HG03060 (cell line): ENCODE results near the gene KCNQ1.

Source experiments
- ATAC-seq: cut with Tn5 transposase; IDR thresholded peaks from one replicate; pipeline ENCODE4 v1.9.1; 2021; ENCODE audit warnings: low read depth, moderate number of reproducible peaks; ENCODE audit not compliant: unreplicated experiment

The KCNQ1 gene

GRCh38 chr11:2423157-2424025, 21.4 kb upstream of the KCNQ1 start:
- no peak for ATAC-seq

GRCh38 chr11:2424811-2425495, 19.9 kb upstream of the KCNQ1 start:
- ATAC-seq, result no peak

GRCh38 chr11:2425506-2425905, 19.3 kb upstream of the KCNQ1 start:
- no peak for ATAC-seq

GRCh38 chr11:2426221-2426620, 18.6 kb upstream of the KCNQ1 start:
- no peak for ATAC-seq

- ATAC-seq, result no peak
Observed at GRCh38 chr11:2426826-2427521, 17.8 kb upstream of the KCNQ1 start.

- ATAC-seq, result no peak
Observed at GRCh38 chr11:2427721-2428321, 17.0 kb upstream of the KCNQ1 start.

GRCh38 chr11:2428322-2428795, 16.4 kb upstream of the KCNQ1 start:
- ATAC-seq, result no peak

- ATAC-seq, result no peak
Observed at GRCh38 chr11:2431395-2431794, 13.4 kb upstream of the KCNQ1 start.

- ATAC-seq, result no peak
Observed at GRCh38 chr11:2432171-2432621, 12.6 kb upstream of the KCNQ1 start.

GRCh38 chr11:2432628-2433071, 12.2 kb upstream of the KCNQ1 start:
- ATAC-seq, result no peak

GRCh38 chr11:2433106-2433925, 11.5 kb upstream of the KCNQ1 start:
- no peak for ATAC-seq

- ATAC-seq, result no peak
Observed at GRCh38 chr11:2434008-2434407, 10.8 kb upstream of the KCNQ1 start.

- ATAC-seq, result no peak
Observed at GRCh38 chr11:2434506-2435255, 10.1 kb upstream of the KCNQ1 start.

- no peak for ATAC-seq
Observed at GRCh38 chr11:2435288-2436012, 9.4 kb upstream of the KCNQ1 start.

GRCh38 chr11:2436013-2436520, 8.7 kb upstream of the KCNQ1 start:
- no peak for ATAC-seq

GRCh38 chr11:2436521-2437031, 8.2 kb upstream of the KCNQ1 start:
- no peak for ATAC-seq

GRCh38 chr11:2437516-2437915, 7.3 kb upstream of the KCNQ1 start:
- ATAC-seq, result no peak

- no peak for ATAC-seq
Observed at GRCh38 chr11:2439820-2440219, 5.0 kb upstream of the KCNQ1 start.
